IPS-NIHi7 (cell line): ENCODE data around the gene CDCA5.
"Not testable (repeated sequence)": the region's sequence is repeated elsewhere in the genome, so short reads cannot be mapped to it uniquely, and the experiment has no call there.

ENCODE experiments used
- DNase-seq: peaks from one replicate; pipeline ENCODE4 v3.0.0; 2012; ENCODE audit warnings: mixed read lengths; ENCODE audit errors: extremely low spot score

CDCA5 gene

DNA sequence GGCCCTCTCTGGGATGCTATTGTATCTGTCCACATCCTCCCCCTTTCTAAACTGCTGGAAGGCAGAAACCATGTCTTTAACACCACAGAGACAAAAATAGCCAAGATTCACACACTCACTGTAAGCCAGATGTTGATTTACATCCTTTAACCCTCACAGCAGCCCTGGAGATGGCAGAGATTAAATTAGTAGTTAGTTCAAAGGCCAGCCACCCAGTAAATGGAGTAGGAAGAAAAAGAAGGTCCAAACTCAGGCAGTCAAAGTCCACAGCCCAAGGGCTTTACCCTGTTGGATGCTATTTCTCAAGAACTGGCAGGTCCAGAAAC lies 35.8 kb upstream of the CDCA5 start:
- no peak for DNase-seq

DNA sequence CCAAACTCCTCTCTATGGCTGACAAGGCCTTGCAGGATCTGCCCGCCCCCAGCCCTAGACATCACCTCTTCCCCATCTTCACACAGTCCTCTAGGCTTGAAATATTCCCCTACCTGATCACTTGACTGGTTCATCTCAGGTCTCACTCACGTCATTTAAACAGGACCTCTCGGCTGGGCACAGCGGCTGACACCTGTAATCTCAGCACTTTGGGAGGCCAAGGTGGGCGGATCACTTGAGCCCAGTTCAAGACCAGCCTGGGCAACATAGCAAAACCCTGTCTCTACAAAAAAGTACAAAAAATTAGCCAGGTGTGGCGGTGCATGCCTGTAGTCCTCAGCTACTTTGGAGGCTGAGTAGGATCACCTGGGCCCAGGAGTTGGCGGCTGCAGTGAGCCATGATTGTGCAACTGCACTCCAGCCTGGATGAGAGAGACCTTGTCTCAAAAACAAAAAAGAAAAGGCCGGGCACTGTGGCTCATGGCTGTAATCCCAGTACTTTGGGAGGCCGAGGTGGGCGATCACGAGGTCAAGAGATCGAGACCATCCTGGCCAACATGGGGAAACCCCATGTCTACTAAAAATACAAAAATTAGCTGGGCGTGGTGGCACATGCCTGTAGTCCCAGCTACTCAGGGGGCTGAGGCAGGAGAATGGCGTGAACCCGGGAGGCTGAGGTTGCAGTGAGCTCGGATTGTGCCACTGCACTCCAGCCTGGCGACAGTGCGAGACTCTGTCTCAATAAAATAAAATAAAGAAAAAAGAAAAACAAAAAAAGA lies 35.2 kb upstream of the CDCA5 start:
- not testable (repeated sequence) for DNase-seq

GRCh38 chr11:65118097-65118837 lies 34.4 kb upstream of the CDCA5 start:
- DNase-seq = no peak

DNA sequence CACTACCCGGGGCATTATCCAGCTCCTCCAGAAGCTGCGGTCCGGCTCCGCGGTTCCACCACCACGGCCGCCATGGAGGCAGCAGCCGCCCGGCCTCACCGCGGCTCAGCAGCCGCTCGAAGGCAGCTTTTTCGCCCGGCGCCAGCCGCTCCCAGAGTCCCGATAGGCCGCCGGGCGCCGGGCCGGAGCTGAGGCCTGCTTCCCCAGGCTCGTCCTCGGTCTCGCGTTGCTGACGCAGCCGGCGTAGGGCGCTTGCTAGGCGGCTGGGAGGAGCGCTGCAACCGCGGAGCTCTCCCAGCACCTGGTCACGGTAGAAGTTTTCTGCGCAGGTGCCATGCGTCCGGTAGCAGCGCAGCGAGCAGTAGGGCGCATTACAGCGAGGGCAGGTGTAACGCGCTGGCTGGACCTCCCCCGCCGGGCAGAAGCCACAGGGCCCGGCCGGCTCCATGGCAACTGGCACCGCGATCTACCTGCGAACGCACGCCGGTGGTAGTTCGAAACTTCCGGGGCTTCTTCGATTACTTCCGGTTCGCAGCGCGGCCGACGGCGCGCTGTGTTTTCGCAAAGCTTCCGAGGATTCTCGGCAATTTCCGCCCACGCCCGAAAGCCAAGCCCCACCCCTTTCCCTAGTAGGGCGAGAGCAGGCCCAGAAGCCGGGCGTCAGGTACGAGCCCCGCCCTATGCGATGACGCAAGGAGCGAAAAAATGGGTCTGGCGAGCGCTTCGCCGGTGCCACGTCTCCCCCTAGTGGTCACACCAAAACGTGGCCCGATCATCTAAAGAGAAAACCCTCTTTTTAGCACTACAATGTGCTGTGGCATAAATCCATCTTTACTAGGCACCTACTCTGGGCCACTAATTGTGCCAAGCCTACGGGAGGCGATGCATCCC lies 33.6 kb upstream of the CDCA5 start, which contains the start of gene ZNHIT2:
ZNHIT2 (minus strand) TSS at position 496 of the 891 bp plus-strand sequence; CDS start at position 448, 48 bp downstream.
- peak; percentile 94 for DNase-seq

DNA sequence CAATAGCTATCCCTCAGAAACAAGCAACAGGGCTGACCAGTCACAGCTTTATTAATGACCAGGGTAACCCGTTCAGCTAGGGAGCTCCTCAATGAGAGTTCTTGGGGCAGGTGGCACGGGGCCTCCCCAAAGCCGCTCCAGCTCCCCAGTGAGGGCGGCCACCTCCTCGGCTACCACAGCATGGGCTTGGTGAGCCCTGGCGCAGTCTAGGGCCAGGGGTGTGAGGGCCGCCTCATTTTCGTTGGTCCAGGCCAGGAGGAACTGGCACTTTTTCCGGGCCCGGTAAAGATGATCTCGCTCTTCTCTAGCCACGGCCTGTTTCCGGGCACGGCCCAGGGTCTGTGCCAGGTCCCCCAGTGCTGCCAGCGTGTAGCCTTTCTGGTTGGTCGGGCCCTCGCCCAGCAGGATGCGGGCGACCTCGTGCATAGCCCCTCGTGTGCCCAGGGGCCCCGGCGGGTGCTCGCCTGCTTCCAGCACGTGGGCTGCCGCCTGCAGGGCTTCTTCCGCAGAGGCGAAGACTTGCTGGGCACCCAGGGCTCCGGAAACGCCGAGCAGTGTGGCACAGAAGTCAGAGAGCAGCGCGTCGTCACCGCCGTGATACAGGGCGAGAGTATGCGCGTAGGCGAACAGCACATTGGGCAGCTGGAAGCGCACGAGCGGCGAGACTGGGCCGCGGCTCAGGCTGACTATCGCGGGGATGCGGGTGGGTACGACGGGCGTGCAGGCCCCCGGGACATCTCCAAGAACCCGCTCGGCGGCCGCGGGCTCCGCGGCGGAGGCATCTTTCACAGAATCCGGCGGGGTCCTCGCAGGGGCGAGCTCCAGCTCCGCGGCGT lies 32.7 kb upstream of the CDCA5 start:
- no peak for DNase-seq

- DNase-seq = no peak
Observed at GRCh38 chr11:65115361-65116082, 31.7 kb upstream of the CDCA5 start.

GRCh38 chr11:65114538-65115171 lies 30.8 kb upstream of the CDCA5 start:
- DNase-seq = no peak

DNA sequence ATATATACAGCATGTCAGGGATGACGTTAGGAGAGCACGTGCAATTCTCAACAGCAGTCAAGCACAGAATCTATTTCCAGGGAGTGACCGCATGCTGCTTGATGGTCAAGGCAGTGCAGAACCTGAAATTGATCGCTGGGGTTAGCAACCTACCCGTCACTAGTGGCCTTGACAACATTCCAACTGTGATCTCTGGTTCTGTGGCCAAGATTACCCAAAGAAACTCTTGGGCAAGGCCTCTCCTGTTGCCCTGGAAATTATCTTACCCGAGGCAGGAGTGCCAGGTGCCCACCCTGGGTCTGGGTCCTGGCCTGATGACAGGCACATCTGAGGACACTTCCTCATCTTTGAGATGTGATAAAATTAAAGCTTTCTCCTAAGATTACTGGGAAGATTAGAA lies 30.0 kb upstream of the CDCA5 start:
- no peak for DNase-seq

GRCh38 chr11:65113361-65113756 lies 29.5 kb upstream of the CDCA5 start:
- DNase-seq = no peak

DNA sequence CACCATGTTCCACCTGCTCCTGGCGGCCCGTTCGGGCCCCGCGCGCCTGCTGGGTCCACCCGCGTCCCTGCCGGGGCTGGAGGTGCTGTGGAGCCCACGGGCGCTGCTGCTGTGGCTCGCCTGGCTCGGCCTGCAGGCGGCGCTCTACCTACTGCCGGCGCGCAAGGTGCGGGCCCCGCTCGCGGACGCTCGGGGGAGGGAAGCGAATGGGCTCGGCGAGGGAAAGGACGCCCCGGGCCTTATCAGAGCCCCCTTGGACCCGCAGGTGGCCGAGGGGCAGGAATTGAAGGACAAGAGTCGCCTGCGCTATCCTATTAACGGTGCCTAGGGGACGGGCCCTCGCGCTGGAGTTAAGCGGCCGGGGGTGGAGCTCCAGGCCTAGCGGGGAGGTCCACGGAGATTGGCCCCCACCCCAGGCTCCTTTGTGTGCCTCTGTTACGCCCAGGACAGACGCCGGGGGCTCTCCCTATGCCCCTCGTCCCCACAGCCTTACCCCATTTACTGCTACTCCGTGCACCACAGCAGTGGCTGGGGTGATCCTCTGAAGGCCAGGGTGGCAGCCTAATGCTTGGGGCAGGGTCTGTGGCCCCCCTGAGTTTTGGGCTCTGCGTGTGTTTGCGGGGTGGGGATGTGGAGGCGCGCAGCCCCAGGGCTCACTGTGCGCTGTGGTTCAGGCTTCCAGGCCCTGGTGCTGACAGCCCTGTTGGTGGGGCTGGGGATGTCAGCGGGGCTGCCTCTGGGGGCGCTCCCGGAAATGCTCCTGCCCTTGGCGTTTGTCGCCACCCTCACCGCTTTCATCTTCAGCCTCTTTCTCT lies 28.9 kb upstream of the CDCA5 start:
- DNase-seq = peak; percentile 68

DNA sequence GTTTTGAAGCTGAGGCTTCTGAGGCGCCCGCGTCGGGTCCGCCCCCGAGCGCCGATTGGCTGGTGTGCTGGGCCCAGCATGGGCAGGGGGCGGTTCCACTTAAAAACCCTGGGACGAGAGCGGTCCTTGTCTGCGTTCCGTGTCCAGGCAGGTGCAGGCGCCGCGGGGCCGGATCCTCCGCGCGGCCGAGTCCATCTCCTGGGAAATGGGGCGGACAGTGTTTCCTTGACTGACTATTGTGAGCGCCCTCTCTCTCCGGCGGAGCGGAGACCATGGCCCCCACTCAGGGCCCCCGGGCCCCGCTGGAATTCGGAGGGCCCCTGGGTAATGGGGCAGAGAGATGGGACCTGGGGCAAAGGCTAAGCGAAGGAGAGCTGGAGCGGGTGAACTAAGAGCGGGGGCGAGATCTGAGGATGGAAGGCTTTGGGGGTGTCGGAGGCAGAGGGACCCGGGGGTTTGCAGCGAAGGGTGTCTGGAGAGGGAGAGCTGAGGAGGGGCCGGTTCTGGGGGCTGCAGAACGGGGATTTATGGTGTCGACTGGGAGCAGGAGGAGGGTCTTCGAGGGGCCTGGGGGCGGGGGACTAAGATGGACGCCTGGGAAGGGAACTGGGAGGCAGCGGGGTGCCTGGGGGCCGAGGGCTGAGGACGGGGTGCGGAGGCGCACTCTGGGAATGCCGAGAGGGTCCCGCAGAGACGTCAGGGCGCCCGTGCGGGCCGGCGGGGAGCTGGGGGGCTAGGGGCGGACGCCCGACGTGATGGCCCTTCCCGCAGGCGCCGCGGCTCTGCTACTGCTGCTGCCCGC lies 28.1 kb upstream of the CDCA5 start, which contains the start of gene TM7SF2:
TM7SF2 (plus strand) TSS at position 129 of the 802 bp plus-strand sequence; CDS start at position 273, 144 bp downstream.
- peak; percentile 97 for DNase-seq

GRCh38 chr11:65111159-65111743 lies 27.4 kb upstream of the CDCA5 start:
- DNase-seq = no peak

- peak; percentile 91 for DNase-seq
Observed at GRCh38 chr11:65110354-65110861, 26.6 kb upstream of the CDCA5 start.

- DNase-seq = no peak
Observed at GRCh38 chr11:65109231-65110198, 25.7 kb upstream of the CDCA5 start.

DNA sequence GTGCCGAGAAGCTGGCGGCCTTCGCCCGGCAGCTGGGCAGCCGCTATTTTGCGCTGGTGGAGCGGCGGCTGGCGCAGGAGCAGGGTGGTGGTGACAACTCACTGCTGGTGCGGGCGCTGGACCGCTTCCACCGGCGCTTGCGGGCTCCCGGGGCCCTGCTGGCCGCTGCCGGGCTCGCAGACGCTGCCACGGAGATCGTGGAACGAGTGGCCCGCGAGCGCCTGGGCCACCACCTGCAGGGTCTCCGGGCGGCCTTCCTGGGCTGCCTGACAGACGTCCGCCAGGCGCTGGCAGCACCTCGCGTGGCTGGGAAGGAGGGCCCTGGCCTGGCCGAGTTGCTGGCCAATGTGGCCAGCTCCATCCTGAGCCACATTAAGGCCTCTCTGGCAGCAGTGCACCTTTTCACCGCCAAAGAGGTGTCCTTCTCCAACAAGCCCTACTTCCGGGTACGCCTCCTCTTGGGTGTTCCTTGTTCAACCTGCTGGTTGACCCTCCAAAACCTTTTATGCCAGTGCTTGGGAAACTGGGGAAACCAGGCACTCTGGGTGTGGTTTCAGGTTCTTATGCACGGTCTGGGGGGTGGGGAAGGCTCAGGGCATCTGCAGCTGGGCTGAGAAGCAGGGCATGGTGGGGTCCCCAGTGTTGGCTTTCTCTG lies 24.8 kb upstream of the CDCA5 start:
- DNase-seq = no peak
